Gastrocnemius medialis (tissue), 4 donors: ENCODE data around the gene IDH2. TPM values are rescaled to one million over a fixed set of nuclear protein-coding genes. Genes with fewer than 3 reads are reported as not detected.
"Not testable (repeated sequence)": the region's sequence is repeated elsewhere in the genome, so short reads cannot be mapped to it uniquely, and the experiment has no call there.

ENCODE experiments used
- ATAC-seq, 2 donors: fragments of 150-250 bp; one replicate each; pipeline ENCODE4 v1.9.1; 2016
- DNase-seq, 2 donors: peaks; one replicate each; pipeline ENCODE4 v3.0.0-alpha.2; 2019
- H3K27ac ChIP-seq, 4 donors: fragments of 200-600 bp; sonication (generic); 1 replicate in 1 of 4; 2 replicates in 3 of 4; pipeline ENCODE4 v1.5.1; 2016 to 2018; ENCODE audit warnings: mild to moderate bottlenecking in 2 of 4, moderate library complexity in 1 of 4
- H3K27me3 ChIP-seq, 3 donors: fragments of 200-600 bp; sonication (generic) in 2 of 3; 1 replicate in 1 of 3; 2 replicates in 2 of 3; pipeline versions ENCODE4 v1.5.1 to v1.6.0; 2016 to 2019; ENCODE audit warnings: mild to moderate bottlenecking in 1 of 3, moderate library complexity in 1 of 3
- H3K36me3 ChIP-seq, 2 donors: fragments of 200-600 bp; sonication (generic) in 1 of 2; one replicate each; pipeline ENCODE4 v1.5.1; 2017 to 2018
- H3K4me1 ChIP-seq, 2 donors: fragments of 200-600 bp; sonication (generic) in 1 of 2; one replicate each; pipeline ENCODE4 v1.5.1; 2016 to 2017; ENCODE audit warnings: mild to moderate bottlenecking in 2 of 2
- H3K4me3 ChIP-seq, 4 donors: fragments of 200-600 bp; sonication (generic) in 3 of 4; 1 replicate in 1 of 4; 2 replicates in 3 of 4; pipeline ENCODE4 v1.5.1; 2016 to 2019; ENCODE audit warnings: mild to moderate bottlenecking in 2 of 4
- H3K9me3 ChIP-seq, 3 donors: fragments of 200-600 bp; sonication (generic) in 2 of 3; 1 replicate in 1 of 3; 2 replicates in 2 of 3; pipeline ENCODE4 v1.5.1; 2016 to 2019
- POLR2A ChIP-seq, 2 donors: fragments of 450-650 bp; IDR thresholded peaks; one replicate each; pipeline ENCODE4 v1.6.1; 2017; ENCODE audit warnings: antibody characterized with exemption in 2 of 2, mild to moderate bottlenecking in 2 of 2, moderate library complexity in 2 of 2
- in situ Hi-C, 4 donors: fragments of 200-750 bp; cut with MboI; loops; one replicate each; pipeline versions ENCODE4 v1.15.0 to v1.8.0; 2017; ENCODE audit warnings: low sequenced_read_pairs in 4 of 4
- intact Hi-C: fragments of 100-400 bp; cut with DNase I; formaldehyde crosslinking; loops from one replicate; pipeline ENCODE4 v1.15.1; 2023; ENCODE audit warnings: low total_unique reads
- total RNA-seq, 4 donors: library from RNA; depleted of rRNA; stranded (reverse); fragments of >200 nt; gene quantifications; one replicate each; pipeline versions ENCODE4 v1.1.0 to v1.2.3, GENCODE V29; 2016
- TF ChIP-seq, protein P1 (sequence below), 5 experiments: fragments of 450-650 bp in 3 of 5; fragments of 200-600 bp in 2 of 5; sonication (generic) in 2 of 5; IDR thresholded peaks in 4 of 5; conservative IDR thresholded peaks in 1 of 5; 1 replicate in 4 of 5; 2 replicates in 1 of 5; pipeline ENCODE4 v1.5.1; 2016 to 2019; ENCODE audit warnings: antibody characterized with exemption in 5 of 5, mild to moderate bottlenecking in 3 of 5, moderate library complexity in 3 of 5

IDH2 gene
- total RNA-seq, 4 donors from 2014 or later, result 349 to 547 (median 423) TPM

DNA sequence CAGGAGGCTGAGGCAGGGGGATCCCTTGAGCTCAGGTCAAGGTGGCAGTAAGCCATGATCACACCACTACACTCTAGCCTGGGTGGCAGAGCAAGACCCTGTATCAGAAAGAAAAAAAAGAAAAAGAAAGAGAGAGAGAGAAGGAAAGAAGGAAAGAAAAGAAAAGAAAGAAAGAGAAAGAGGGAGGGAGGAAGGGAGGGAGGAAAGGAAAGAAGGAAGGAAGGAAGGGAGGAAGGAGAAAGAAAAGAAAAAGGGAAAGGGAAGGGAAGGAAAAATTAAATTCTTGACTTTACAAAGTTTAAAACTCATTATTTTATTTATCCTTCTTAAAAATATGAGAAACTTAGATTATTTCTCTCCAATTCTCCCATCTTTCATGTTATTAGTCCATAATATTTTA is 17.1 kb upstream of the IDH2 start:
- Histone ChIP-seq H3K27me3 (no peaks in the 10 kb centered on the region), H3K27ac (no peak overlapping the region), H3K4me3 (no peak overlapping the region), H3K4me1 (no peaks in the 10 kb centered on the region), H3K9me3 (no peaks in the 10 kb centered on the region), H3K36me3 (no peaks in the 10 kb centered on the region)
- TF ChIP-seq, protein P1, sequence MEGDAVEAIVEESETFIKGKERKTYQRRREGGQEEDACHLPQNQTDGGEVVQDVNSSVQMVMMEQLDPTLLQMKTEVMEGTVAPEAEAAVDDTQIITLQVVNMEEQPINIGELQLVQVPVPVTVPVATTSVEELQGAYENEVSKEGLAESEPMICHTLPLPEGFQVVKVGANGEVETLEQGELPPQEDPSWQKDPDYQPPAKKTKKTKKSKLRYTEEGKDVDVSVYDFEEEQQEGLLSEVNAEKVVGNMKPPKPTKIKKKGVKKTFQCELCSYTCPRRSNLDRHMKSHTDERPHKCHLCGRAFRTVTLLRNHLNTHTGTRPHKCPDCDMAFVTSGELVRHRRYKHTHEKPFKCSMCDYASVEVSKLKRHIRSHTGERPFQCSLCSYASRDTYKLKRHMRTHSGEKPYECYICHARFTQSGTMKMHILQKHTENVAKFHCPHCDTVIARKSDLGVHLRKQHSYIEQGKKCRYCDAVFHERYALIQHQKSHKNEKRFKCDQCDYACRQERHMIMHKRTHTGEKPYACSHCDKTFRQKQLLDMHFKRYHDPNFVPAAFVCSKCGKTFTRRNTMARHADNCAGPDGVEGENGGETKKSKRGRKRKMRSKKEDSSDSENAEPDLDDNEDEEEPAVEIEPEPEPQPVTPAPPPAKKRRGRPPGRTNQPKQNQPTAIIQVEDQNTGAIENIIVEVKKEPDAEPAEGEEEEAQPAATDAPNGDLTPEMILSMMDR (IDR thresholded peaks at IDR 0.05 in 4 of 5, conservative IDR thresholded peaks at IDR 0.05 in 1 of 5), result no peak
- TF ChIP-seq POLR2A (IDR thresholded peaks at IDR 0.05), result no peak
- in situ Hi-C loops, result no loop called here
- intact Hi-C loops, result no loop called here
- DNase-seq, result no peak
- no peak for ATAC-seq

DNA sequence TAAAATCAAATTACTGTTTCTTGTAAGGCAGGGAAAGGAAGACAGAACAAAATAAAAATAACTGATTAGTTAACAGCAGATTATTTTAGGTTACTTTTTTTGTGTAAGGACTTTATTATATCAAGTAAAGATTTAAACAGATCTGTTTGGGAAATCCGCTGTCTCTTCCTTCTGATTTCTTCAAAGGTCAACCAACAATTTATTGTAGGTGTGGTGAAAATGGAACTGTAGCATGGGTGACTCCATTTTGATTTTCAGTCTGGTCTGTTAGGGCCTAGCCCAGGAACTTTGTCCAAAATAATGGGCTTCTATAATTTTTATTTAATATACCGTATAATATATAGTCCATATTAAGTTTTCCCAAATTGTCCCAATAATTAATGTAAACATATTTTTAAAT is 13.5 kb upstream of the IDH2 start:
- no peaks in the 10 kb centered on the region for H3K27me3 ChIP-seq
- H3K4me1 ChIP-seq, result no peaks in the 10 kb centered on the region
- no peak for DNase-seq
- no peak overlapping the region for H3K4me3 ChIP-seq
- intact Hi-C loops, result no loop called here
- no peak overlapping the region for H3K27ac ChIP-seq
- H3K36me3 ChIP-seq, result no peaks in the 10 kb centered on the region
- no peaks in the 10 kb centered on the region for H3K9me3 ChIP-seq
- no peak for ATAC-seq
- in situ Hi-C loops, result no loop called here
- no peak for TF ChIP-seq POLR2A (IDR thresholded peaks at IDR 0.05)
- TF ChIP-seq, protein P1 (IDR thresholded peaks at IDR 0.05 in 4 of 5, conservative IDR thresholded peaks at IDR 0.05 in 1 of 5), result no peak

DNA sequence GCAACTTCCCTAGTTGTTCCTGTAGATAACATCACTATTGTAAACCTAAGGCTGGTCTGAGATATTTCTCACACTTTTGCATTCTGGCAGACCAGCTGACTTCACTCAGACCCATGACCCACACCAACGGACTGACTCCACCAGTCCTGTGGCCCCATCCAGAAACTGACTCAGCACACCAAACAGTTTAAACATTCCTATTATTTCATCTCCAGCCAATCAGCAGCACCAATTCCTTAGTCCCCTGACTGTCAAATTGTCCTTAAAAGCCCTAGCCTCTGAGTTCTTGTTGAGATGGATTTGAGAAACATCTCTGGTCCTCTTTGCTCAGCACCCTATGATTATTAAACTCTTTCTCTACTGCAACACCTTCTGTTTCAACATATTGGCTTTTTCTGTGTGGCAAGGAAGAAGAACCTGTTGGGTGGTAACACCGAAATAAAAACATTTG is 12.2 kb upstream of the IDH2 start:
- intact Hi-C loops, result no loop called here
- Histone ChIP-seq H3K9me3 (no peaks in the 10 kb centered on the region), H3K36me3 (no peaks in the 10 kb centered on the region), H3K4me1 (no peaks in the 10 kb centered on the region), H3K27ac (no peak overlapping the region), H3K27me3 (no peaks in the 10 kb centered on the region), H3K4me3 (no peak overlapping the region)
- no peak for ATAC-seq
- TF ChIP-seq, protein P1 (IDR thresholded peaks at IDR 0.05 in 4 of 5, conservative IDR thresholded peaks at IDR 0.05 in 1 of 5), result no peak
- no peak for TF ChIP-seq POLR2A (IDR thresholded peaks at IDR 0.05)
- in situ Hi-C loops, result no loop called here
- no peak for DNase-seq

DNA sequence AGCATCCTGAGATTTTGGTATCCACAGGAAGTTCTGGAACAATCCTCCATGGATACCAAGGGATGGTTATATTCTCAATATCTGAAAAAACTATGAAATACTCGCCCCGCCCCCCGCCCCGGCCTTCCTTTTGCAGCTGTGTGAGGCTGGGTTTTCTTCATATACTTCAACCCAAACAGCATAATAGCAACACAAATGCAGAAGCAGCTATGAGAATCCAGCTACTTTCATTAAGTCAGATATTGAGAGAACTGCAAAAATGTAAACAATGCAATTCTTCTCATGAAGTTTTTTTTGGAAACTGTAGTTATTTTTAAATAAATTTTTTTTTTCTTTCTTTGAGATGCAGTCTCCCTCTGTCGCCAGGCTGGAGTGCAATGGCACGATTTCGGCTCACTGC is 10.9 kb upstream of the IDH2 start:
- TF ChIP-seq POLR2A (IDR thresholded peaks at IDR 0.05), result no peak
- TF ChIP-seq, protein P1 (IDR thresholded peaks at IDR 0.05 in 4 of 5, conservative IDR thresholded peaks at IDR 0.05 in 1 of 5), result no peak
- H3K27me3 ChIP-seq, result no peaks in the 10 kb centered on the region
- intact Hi-C loops, result no loop called here
- H3K27ac ChIP-seq, result no peak overlapping the region
- in situ Hi-C loops, result no loop called here
- no peaks in the 10 kb centered on the region for H3K4me1 ChIP-seq
- no peak for ATAC-seq
- no peak for DNase-seq
- H3K36me3 ChIP-seq, result no peaks in the 10 kb centered on the region
- no peaks in the 10 kb centered on the region for H3K9me3 ChIP-seq
- no peak overlapping the region for H3K4me3 ChIP-seq

DNA sequence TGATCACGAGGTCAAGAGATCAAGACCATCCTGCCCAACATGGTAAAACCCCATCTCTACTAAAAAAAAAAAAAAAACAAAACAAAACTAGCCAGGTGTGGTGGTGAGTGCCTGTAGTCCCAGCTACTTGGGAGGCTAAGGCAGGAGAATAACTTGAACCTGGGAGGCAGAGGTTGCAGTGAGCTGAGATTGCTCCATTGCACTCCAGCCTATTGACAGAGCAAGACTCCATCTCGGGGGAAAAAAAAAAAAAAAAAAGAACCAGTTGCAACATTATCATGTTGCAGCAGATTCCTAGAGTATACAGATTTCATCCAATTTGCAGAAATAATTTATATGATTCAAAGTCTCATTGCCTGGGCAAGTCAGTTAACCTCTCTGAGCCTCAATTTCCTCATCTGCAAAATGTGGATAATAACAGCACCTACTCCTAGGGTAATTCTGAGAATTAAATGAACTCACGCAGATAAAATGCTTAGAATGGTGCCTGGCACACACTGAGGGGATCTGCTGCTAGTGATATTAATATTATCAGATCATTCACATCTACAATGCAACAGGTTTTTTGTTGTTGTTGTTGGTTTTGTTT is 7.0 kb upstream of the IDH2 start:
- in situ Hi-C loops, H3K4me3 ChIP-seq, H3K36me3 ChIP-seq, ATAC-seq, H3K9me3 ChIP-seq, DNase-seq, H3K27me3 ChIP-seq, H3K27ac ChIP-seq: not testable (repeated sequence)
- intact Hi-C loops, result loop anchor here (10.0 kb wide), 1 partner anchor 356 kb away; no protein-coding TSS in a partner anchor
- peaks cover 22% of the 10 kb centered on the region in 2 donors for H3K4me1 ChIP-seq

DNA sequence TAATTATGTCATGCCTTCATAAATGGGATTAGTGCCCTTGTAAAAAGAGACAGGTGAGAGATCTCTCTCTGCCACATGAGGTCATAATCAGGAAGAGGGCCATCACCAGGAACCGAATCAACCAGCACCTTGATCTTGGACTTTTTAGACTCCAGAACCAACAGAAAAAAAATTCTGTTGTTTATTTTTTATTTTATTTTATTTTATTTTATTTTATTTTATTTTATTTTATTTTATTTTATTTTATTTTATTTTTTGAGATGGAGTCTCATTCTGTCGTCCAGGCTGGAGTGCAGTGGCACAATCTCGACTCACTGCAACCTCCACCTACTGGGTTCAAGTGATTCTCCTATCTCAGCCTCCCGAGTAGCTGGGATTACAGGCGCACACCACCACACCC is 5.8 kb upstream of the IDH2 start:
- Histone ChIP-seq H3K4me1 (peaks cover 34% of the 10 kb centered on the region in 2 donors), H3K27ac (peak overlapping the region in 2 of 4 donors; percentile 0 to 99)
- H3K36me3 ChIP-seq, result not testable (repeated sequence)

More for the DNA sequence above, 5.8 kb upstream of the IDH2 start:
- H3K4me3 ChIP-seq, DNase-seq, ATAC-seq, H3K9me3 ChIP-seq, H3K27me3 ChIP-seq, in situ Hi-C loops: not testable (repeated sequence)
- intact Hi-C loops, result loop anchor here (10.0 kb wide), 1 partner anchor 357 kb away; no protein-coding TSS in a partner anchor
